HEK293T (cell line): Measurements from ENCODE around the gene LYRM4.

ENCODE experiments used
- BHLHE40 ChIP-seq: fragments of 450-650 bp; IDR thresholded peaks from 2 replicates; pipeline ENCODE4 v1.6.1; 2016; ENCODE audit warnings: mild to moderate bottlenecking, moderate library complexity, borderline replicate concordance
- FOXM1 ChIP-seq: fragments of 450-650 bp; IDR thresholded peaks from 2 replicates; pipeline ENCODE4 v1.6.1; 2017; ENCODE audit warnings: mild to moderate bottlenecking, borderline replicate concordance

DNA sequence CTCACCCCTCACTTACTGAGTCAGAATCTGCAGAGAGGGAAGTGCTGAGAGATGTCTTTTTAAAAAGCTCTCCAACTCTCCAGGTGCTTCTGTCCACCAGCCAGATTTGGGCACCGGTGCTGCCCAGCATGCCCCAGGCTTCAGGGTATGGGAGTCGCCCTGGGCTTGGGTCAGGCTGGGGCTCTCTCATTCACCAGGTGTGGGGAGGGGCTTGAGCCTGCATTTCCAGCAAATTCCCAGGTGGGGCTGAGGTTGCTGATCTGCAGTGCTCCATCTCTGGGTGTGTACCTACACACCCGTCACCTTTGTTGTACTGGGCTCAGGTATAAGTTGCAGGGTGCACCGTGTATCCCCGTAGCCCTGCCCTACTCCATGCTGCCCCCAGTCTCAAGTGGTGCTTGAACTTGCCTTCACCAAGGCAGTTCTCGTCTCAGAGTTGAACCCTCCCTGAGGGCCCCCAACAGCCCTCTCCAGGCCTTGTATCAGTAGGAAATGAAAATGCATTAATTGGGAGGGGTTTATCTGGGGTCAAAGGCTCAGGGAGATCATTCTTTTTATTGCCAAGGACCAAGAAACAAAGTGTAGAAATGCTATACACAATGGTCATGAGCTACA is 152.1 kb downstream of the LYRM4 start:
- TF ChIP-seq BHLHE40, result no peak
- TF ChIP-seq FOXM1, result no peak
